Measurements from ENCODE around the gene ARPC2.
A peak's percentile ranks its signal among the peaks of the same experiment; 100 is the strongest.
"Not testable (repeated sequence)": the region's sequence is repeated elsewhere in the genome, so short reads cannot be mapped to it uniquely, and the experiment has no call there.

Gene ARPC2

GRCh38 chr2:218271865-218272530 is 55.0 kb downstream of the ARPC2 start:
- DNase-seq, result no peak

- peak; percentile 79 for DNase-seq
Observed at GRCh38 chr2:218272531-218273212, 55.7 kb downstream of the ARPC2 start.

GRCh38 chr2:218273214-218273907 is 56.4 kb downstream of the ARPC2 start:
- DNase-seq, result not testable (repeated sequence)

- no peak for DNase-seq
Observed at GRCh38 chr2:218273908-218274249, 56.9 kb downstream of the ARPC2 start.

DNA sequence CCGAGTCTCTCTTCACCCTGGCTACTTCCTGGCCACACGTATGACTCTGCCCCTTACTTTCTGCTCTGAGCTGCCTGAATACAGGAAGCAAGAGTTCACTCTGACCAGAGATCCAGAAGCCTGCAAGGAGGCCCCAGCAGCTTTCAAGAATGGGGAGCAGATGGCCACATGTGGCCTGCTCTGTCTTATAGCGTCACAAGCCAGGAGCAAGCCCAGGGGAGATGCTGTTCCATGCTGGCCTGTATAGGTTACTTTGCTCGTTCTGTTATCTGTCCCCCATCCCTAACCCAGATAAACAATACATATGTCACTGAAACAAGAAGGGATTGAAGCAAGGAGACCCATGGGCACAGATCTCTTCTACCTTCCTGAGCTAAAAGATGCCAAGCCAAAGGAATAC is 57.6 kb downstream of the ARPC2 start:
- no peak for DNase-seq

GRCh38 chr2:218275371-218276072 is 58.5 kb downstream of the ARPC2 start:
- DNase-seq, result no peak

- DNase-seq, result no peak
Observed at GRCh38 chr2:218276986-218277755, 60.2 kb downstream of the ARPC2 start.

GRCh38 chr2:218277921-218278320 is 60.9 kb downstream of the ARPC2 start:
- no peak for DNase-seq

- DNase-seq, result no peak
Observed at GRCh38 chr2:218278531-218279360, 61.8 kb downstream of the ARPC2 start.

DNA sequence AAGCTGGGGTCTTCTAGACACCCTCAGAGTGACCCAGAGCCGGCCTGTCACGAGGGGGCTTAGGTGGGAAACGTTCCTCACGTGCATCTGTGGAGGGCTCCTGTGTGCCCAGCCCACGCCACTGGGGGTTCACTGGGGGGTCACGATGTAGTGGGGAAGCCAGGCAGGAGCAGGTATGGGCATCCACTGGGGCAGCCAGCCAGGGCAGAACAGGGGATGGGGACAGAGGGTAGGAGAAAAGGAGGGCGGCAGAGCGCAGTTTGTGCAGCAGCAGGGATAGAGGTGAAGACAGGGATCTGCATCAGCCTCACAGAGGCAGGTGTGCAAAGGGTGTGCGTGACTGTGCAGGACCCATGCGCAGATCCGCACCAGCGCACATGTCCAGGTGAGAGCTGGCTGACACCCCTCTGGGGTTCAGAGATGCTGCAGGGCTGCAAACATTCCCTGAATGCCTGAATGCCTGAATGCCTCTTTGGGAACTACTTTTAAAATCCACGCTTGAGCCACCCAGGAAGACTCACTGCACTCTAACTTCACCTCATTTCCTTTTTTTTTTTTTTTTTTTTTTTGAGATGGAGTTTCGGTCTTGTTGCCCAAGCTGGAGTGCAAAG is 63.4 kb downstream of the ARPC2 start:
- no peak for DNase-seq

DNA sequence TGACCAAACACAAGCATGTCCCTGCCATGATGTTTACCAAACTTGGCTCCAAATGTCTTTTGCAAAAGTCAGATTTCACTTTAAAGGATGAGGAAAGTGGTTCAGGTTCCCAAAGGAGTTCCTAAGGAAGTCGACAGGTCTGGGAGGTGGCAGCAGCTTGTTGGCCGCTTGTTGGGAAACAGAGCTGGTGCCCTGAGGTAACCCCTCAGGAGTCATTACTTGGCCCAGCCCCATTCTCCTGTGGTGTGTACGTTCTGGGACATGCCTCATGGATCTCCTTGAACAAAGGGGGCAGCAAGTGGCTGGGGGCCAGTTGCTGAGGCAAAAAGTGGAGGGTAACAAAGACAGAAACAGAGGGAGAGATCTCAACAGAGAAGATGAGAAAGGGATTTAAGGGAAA is 64.5 kb downstream of the ARPC2 start:
- no peak for DNase-seq

DNA sequence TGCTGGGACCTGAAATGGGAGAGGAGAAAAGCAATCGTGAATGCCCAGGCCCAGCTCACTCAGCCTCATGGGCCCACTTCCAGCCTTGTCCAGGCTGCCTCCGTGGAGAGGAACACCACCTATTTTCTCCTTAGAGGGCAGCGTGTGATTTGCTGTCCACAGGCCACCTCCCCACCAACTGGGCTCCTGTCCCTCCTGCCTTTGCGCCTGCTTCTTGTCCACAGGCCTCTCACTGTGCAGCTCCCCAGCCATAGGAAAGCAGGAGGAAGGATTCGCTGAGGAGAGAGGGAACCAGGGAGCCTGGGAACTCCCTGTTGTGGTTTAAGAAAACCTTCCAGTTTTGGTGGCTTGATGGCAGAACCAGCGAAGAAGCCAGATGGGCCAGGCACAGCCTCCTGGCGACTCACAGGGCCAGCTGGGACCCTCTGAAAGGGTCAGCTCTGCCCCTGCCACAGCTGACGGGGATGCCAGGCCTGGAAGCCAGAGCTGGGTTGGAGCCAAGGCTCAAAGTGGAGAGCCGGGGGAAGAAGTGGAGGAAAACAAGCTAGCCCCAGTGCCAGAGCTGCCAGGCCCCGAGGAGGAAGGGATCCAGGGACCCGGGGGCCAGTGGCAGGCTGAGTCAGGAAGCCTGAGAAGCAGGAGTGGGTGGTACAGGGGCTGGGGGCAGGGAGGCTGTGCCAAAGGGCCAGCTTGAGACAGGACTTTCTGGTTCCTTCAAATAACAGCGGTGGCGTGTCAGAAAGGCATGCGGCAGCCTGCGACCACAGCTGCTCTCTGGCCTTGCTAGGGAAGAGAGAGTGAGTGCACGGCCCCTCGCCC is 65.4 kb downstream of the ARPC2 start:
- no peak for DNase-seq

DNA sequence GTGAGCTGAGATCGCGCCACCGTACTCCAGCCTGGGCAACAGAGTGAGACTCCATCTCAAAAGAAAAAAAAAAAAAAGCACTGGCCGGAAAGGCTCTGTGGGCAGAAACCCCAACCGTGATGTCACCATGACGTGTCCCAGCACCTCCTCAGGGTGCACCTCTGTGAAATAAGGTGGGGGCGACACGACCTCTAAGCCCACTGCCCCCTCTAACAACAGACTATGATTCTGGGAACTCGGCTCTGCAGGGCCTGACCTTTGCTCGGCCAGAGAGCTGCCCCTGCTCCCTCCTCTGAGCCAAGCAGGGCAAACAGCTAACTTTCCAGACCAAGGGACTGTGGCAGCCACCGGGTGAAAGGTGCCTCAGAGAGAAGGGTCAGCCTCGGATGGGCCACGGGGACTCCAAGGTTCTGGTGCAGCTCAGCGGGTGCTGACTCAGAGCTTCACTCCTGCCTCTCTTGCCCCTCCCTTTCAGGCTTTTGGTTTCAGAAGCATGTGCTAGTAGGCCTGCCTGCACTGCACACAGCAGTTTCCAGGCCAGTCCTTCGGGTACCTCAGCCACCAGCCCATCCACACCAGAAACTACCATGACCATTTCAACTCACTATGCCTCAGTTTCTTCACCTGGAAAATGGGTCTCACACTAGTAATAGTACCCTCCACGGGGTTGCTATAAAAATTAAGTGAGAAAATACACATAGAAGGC is 67.3 kb downstream of the ARPC2 start:
- no peak for DNase-seq

- no peak for DNase-seq
Observed at GRCh38 chr2:218285604-218286003, 68.6 kb downstream of the ARPC2 start.

GRCh38 chr2:218286570-218287459 is 69.8 kb downstream of the ARPC2 start:
- DNase-seq, result no peak

GRCh38 chr2:218289639-218290315 is 72.8 kb downstream of the ARPC2 start:
- no peak for DNase-seq

DNA sequence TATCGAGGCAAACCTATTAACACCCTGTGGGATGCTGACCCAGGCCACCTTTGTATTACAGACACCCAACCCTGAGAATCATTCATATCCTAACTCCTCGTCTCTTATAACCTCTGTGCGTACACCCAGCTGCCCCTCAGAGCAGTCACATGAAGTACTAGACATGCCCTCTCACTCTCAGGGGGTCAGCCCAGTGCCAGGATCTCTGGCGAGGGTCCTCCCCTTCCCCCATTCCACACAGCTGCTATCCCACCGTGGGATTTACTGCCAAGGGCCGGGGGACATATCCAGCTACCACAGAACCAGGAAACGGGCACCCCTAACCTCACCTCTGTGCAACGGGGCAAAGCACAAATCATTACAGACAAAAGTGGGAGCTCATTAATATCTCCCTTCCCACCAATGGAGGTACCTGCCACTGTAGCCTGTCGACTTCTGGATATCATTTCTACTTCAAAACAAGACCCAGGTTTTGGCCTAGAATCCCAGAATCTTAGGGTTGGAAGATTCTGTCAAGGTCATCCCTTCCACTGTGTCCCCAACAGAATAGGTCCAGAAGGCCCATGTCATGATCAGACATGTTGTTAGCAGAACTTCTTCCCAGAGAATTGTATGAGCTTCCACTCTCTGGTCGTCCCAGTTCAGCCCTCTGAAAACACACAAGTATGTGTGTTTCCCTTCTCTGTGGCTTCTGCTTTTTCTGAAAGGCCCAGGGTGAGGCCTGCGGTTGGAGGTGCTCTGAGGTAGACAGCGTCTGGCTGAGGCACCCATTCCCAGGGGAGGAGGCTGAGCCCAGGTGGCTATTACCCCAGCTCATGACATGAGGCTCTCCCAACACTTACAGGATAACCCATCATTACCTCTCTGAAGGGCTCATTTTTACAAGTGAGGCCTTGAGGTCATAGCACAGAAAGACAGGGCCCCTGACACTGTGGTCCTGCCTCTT is 73.6 kb downstream of the ARPC2 start:
- DNase-seq, result peak; percentile 22
